Measurements from ENCODE around the gene GPC3. TPM values are rescaled to one million over a fixed set of nuclear protein-coding genes. Genes with fewer than 3 reads are reported as not detected.

GPC3 gene
- total and polyA plus RNA-seq, 2 donors (not counting 3 experiments of a cell fraction or from before 2014, with no cell fraction given) = not detected

- POLR2A ChIA-PET = no interaction called here
- H3K79me2 ChIP-seq (ENCODE audit: control insufficient read depth, insufficient read depth, low read length) = no peaks in the 10 kb centered on the region
- H3K4me2 ChIP-seq (ENCODE audit: insufficient read depth, low read length) = no peak overlapping the region
- no peaks in the 10 kb centered on the region for H3K36me3 ChIP-seq (ENCODE audit: control insufficient read depth in 2 of 2, extremely low read depth in 1 of 2, insufficient read depth in 2 of 2, low read length in 2 of 2)
- no TSS peak for BruUV-seq (replicated peaks)
- no peaks in the 10 kb centered on the region for H4K20me1 ChIP-seq (replicated peaks; ENCODE audit: control insufficient read depth, extremely low read depth, insufficient read depth, low read length)
- FAIRE-seq (no peak), DNase-seq (ENCODE audit: low read depth, low spot score) (no peak)
- no peak overlapping the region for H3K27ac ChIP-seq (ENCODE audit: insufficient read depth, low read depth, low read length)
- H3K27me3 ChIP-seq (ENCODE audit: control insufficient read depth in 2 of 2, insufficient read depth in 2 of 2, low read length in 2 of 2) = no peaks in the 10 kb centered on the region
- CTCF ChIA-PET = no interaction called here
- no peak for TF ChIP-seq EZH2 (IDR thresholded peaks at IDR 0.05; ENCODE audit: borderline replicate concordance, low read depth, low read length, severe bottlenecking)
- no peak for TF ChIP-seq MYC (IDR thresholded peaks at IDR 0.05; ENCODE audit: low read depth, low read length)
- TF ChIP-seq GATA2 (IDR thresholded peaks at IDR 0.05; ENCODE audit: insufficient read depth, insufficient read length, low read depth, low read length) = no peak
- no peak for TF ChIP-seq CTCF (IDR thresholded peaks at IDR 0.05; ENCODE audit: extremely low read depth in 1 of 2, insufficient read depth in 1 of 2, low read depth in 1 of 2, low read length in 2 of 2)
- TF ChIP-seq POLR2A (IDR thresholded peaks at IDR 0.05; ENCODE audit: low read depth, low read length) = no peak
- TF ChIP-seq JUN (IDR thresholded peaks at IDR 0.05; ENCODE audit: borderline replicate concordance, insufficient read depth, insufficient read length, low read depth) = no peak
- no peak for TF ChIP-seq MAX (IDR thresholded peaks at IDR 0.05; ENCODE audit: insufficient read depth, insufficient read length)
- no peak for TF ChIP-seq FOS (IDR thresholded peaks at IDR 0.05; ENCODE audit: borderline replicate concordance, insufficient read depth, low read length)
- TF ChIP-seq POLR2AphosphoS5 (IDR thresholded peaks at IDR 0.05; ENCODE audit: insufficient read depth, low read depth, low read length) = no peak
- no peaks in the 10 kb centered on the region for H3K9me3 ChIP-seq (replicated peaks; ENCODE audit: control insufficient read depth, insufficient read depth, low read length)
- no peak overlapping the region for H3K4me3 ChIP-seq (replicated peaks in 1 of 3; ENCODE audit: insufficient read depth in 1 of 3, low read depth in 1 of 3, low read length in 3 of 3)
- H2AFZ ChIP-seq (ENCODE audit: low read depth, low read length) = no peak overlapping the region
- dilution Hi-C loops (cut with MboI; ENCODE audit: extremely low pct_ligation_motif_present, low sequenced_read_pairs) = no loop called here
- no peak overlapping the region for H3K9ac ChIP-seq (replicated peaks; ENCODE audit: extremely low read depth, insufficient read depth, low read length)
- H3K4me1 ChIP-seq (ENCODE audit: control insufficient read depth, extremely low read depth, insufficient read depth, low read length) = no peaks in the 10 kb centered on the region
- intact Hi-C loops (cut with micrococcal nuclease) = no loop called here
- no peaks in the 10 kb centered on the region for H3K9me1 ChIP-seq (replicated peaks; ENCODE audit: control insufficient read depth, extremely low read depth, insufficient read depth, low read length)
Measured at GRCh38 chrX:133574716-133575115, 410.7 kb downstream of the GPC3 start.
